Lower leg skin (tissue), 4 donors: ENCODE data around the gene HSDL2. TPM values are rescaled to one million over a fixed set of nuclear protein-coding genes. Genes with fewer than 3 reads are reported as not detected.

Experiments
- DNase-seq, 2 donors: peaks; one replicate each; pipeline ENCODE4 v3.0.0-alpha.2; 2019; ENCODE audit warnings: low spot score in 2 of 2
- H3K4me3 ChIP-seq: fragments of 200-600 bp; sonication (generic); 2 replicates; pipeline ENCODE4 v1.5.1; 2017; ENCODE audit warnings: mild to moderate bottlenecking, low read depth; ENCODE audit not compliant: poor library complexity, severe bottlenecking
- CTCF ChIP-seq, 3 donors: fragments of 450-650 bp; IDR thresholded peaks; one replicate each; pipeline ENCODE4 v1.5.1; 2016; ENCODE audit warnings: antibody characterized with exemption in 3 of 3, mild to moderate bottlenecking in 3 of 3, moderate library complexity in 2 of 3
- POLR2A ChIP-seq, 2 donors: fragments of 450-650 bp; IDR thresholded peaks; one replicate each; pipeline ENCODE4 v1.6.1; 2016 to 2017; ENCODE audit warnings: antibody characterized with exemption in 2 of 2, mild to moderate bottlenecking in 1 of 2, moderate library complexity in 1 of 2
- WGBS, 2 donors: methylation state at CpG; one replicate each; pipeline ENCODE4 v1.1.5; 2018; 5-methylcytosine and 5-hydroxymethylcytosine counted together
- intact Hi-C: fragments of 100-400 bp; cut with DNase I; formaldehyde crosslinking; loops from one replicate; pipeline ENCODE4 v1.15.0; 2023; ENCODE audit warnings: low total_unique reads
- total RNA-seq, 4 donors: library from RNA; depleted of rRNA; stranded (reverse); fragments of >200 nt; gene quantifications; one replicate each; pipeline ENCODE4 v1.1.0, GENCODE V29; 2016

The HSDL2 gene
- total RNA-seq, 4 donors from 2014 or later, result 26.7 to 52.8 (median 50.2) TPM

DNA sequence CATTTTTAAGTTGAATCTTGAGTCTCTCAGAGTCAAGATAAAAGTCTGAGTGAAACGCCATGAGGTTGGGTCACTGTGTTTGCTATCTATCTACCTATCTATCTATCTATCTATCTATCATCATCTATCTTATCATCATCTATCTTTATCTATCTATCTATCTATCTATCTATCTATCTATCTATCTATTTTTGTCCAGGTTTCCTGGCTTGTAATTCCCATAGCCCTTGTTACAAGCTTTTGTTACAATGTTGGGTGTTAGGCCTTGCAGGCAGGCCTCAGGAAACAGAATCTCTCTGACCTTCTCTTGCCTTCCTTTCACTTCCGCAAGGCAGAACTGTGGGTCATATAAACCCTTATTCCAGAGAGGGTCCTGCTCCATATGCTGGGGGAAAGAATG is 94.1 kb downstream of the HSDL2 start:
- H3K4me3 ChIP-seq, result no peak overlapping the region
- intact Hi-C loops, result no loop called here

GRCh38 chr9:112475318-112475717 is 95.4 kb downstream of the HSDL2 start:
- intact Hi-C loops, result no loop called here
- no peak overlapping the region for H3K4me3 ChIP-seq
- TF ChIP-seq CTCF (IDR thresholded peaks at IDR 0.05) (no peak), POLR2A (IDR thresholded peaks at IDR 0.05) (no peak)
- DNase-seq, result no peak
- WGBS, 2 donors, result 96 to 100% methylated on average over 1 of the region's 1 CpG

More for the DNA sequence above, 94.1 kb downstream of the HSDL2 start:
- TF ChIP-seq CTCF (IDR thresholded peaks at IDR 0.05), result no peak
- TF ChIP-seq POLR2A (IDR thresholded peaks at IDR 0.05), result no peak
- 94% methylated on average over 2 of the region's 2 CpGs for WGBS, 2 donors
- DNase-seq, result no peak

DNA sequence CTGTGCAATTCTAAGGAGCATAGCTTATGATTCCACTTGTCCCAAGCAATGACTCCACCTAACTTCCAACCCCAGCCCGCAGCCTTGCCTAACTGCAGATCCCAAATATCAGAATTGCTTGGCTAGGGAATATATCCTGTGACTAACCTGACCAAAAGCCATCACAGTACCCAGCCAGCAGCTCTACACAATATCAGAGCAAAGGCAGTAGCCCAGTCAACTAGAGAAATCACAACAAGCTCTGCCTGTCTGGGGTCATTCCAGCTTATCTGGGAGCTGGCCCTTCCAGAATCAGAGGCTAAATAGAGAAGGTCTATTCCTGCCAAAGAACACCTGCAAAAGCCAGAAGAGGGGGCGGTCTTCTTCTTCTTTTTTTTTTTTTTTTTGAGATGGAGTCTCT is 97.4 kb downstream of the HSDL2 start:
- WGBS, 2 donors, result 100% methylated on average over 2 of the region's 2 CpGs
- DNase-seq, result no peak
- intact Hi-C loops, result no loop called here
- H3K4me3 ChIP-seq, result no peak overlapping the region
- no peak for TF ChIP-seq CTCF (IDR thresholded peaks at IDR 0.05)
- TF ChIP-seq POLR2A (IDR thresholded peaks at IDR 0.05), result no peak

DNA sequence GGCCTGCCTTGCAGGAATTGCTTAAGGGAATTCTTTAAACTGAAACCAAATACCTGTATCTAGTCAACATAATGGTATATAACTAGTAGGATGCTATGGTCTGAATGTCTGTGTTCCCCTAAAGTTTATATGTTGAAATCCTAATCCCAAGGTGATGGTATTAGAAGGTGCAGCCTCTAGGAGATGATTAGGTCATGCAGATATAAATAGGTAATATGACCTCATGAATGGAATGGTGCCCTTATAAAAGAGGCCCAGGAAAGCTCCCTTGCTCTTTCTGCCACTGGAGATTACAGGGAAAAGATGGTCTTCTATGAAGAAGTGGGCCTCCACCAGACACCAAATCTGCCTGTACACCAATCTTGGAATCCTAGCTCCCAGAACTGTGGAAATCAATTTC is 99.3 kb downstream of the HSDL2 start:
- intact Hi-C loops, result no loop called here
- no peak for TF ChIP-seq POLR2A (IDR thresholded peaks at IDR 0.05)
- no peak for TF ChIP-seq CTCF (IDR thresholded peaks at IDR 0.05)
- no peak for DNase-seq
- no peak overlapping the region for H3K4me3 ChIP-seq

DNA sequence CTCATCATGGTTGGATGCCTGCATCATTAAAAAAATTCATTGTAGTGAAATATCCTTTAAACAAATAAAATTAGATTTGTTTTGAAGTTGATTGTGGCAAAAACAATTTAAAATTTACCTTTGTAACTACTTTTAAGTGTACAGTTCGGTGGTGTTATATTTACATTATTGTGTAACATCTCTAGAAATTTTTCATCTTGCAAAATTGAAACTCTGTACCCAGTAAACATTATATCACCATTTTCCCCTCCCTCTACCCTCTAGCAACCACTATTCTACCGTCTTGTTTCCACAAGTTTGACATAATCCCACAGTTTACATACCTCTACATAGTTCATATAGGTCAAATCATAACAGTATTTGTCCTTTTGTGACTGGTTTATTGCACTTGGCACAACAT is 104.7 kb downstream of the HSDL2 start:
- TF ChIP-seq CTCF (IDR thresholded peaks at IDR 0.05), result no peak
- TF ChIP-seq POLR2A (IDR thresholded peaks at IDR 0.05), result no peak
- no peak overlapping the region for H3K4me3 ChIP-seq
- whole genome bisulfite sequencing, 2 donors, result 88 to 95% methylated on average over 2 of the region's 2 CpGs
- intact Hi-C loops, result no loop called here
- no peak for DNase-seq

GRCh38 chr9:112485574-112485973 is 105.7 kb downstream of the HSDL2 start:
- no peak overlapping the region for H3K4me3 ChIP-seq
- intact Hi-C loops, result no loop called here
- WGBS, 2 donors, result 87 to 88% methylated on average over 3 of the region's 3 CpGs

More at GRCh38 chr9:112485574-112485973, 105.7 kb downstream of the HSDL2 start:
- DNase-seq, result no peak
- TF ChIP-seq POLR2A (IDR thresholded peaks at IDR 0.05), result no peak
- no peak for TF ChIP-seq CTCF (IDR thresholded peaks at IDR 0.05)
